IMR-90 (cell line): ENCODE data around the gene STARD10. TPM values are rescaled to one million over a fixed set of nuclear protein-coding genes. Genes with fewer than 3 reads are reported as not detected.

Experiments
- ATAC-seq: fragments of 200-7000 bp; cut with Tn5 transposase; 2 replicates; pipeline ENCODE4 v1.9.1; 2020; ENCODE audit warnings: low read depth, mild to moderate bottlenecking, moderate library complexity
- BruUV-seq: library from RNA; stranded (reverse); fragments of 400-500 nt; replicated peaks from 2 replicates; lab custom pipeline; 2021; lab: Mats Ljungman, UMichigan
- CTCF ChIA-PET: fragments of 300-600 bp; formaldehyde crosslinking; extraction: SDS; loops from one replicate; lab custom pipeline; 2021; ENCODE audit warnings: antibody characterized with exemption; lab: Yijun Ruan, JAX
- POLR2A ChIA-PET: fragments of 300-600 bp; sonication (Branson Sonifier 250); formaldehyde crosslinking; loops from one replicate; lab custom pipeline; 2022; ENCODE audit warnings: antibody characterized with exemption; ENCODE audit not compliant: unreplicated experiment; lab: Charles Lee
- DNase-seq: peaks from one replicate; pipeline ENCODE4 v3.0.0; 2013
- H2AFZ ChIP-seq: replicated peaks from 2 replicates; pipeline ENCODE3; 2013; ENCODE audit warnings: low read length, mild to moderate bottlenecking; ENCODE audit not compliant: poor library complexity
- H2AK5ac ChIP-seq: 2 replicates; pipeline ENCODE4 v1.6.1; 2013; ENCODE audit warnings: low read depth, low read length, inconsistent platforms
- H2AK9ac ChIP-seq: replicated peaks from 2 replicates; pipeline ENCODE3; 2013; ENCODE audit warnings: mild to moderate bottlenecking, low read depth, low read length, moderate library complexity; ENCODE audit not compliant: poor library complexity
- H2BK120ac ChIP-seq: 2 replicates; pipeline ENCODE4 v1.6.1; 2013; ENCODE audit warnings: low read depth, low read length, inconsistent platforms
- H2BK15ac ChIP-seq: 3 replicates; pipeline ENCODE4 v1.6.1; 2013; ENCODE audit warnings: low read depth, low read length, inconsistent platforms
- H2BK20ac ChIP-seq: 2 replicates; pipeline ENCODE4 v1.6.1; 2013; ENCODE audit warnings: low read depth, mild to moderate bottlenecking, inconsistent platforms, low read length, moderate library complexity
- H2BK5ac ChIP-seq: 2 replicates; pipeline ENCODE4 v1.6.1; 2013; ENCODE audit warnings: mild to moderate bottlenecking, low read depth, low read length, inconsistent platforms; ENCODE audit not compliant: poor library complexity, severe bottlenecking
- H3K14ac ChIP-seq: replicated peaks from 2 replicates; pipeline ENCODE4 v1.6.1; 2013; ENCODE audit warnings: low read depth, low read length, inconsistent platforms
- H3K18ac ChIP-seq: 2 replicates; pipeline ENCODE4 v1.6.1; 2013; ENCODE audit warnings: low read depth, low read length, control low read depth
- H3K23ac ChIP-seq: 2 replicates; pipeline ENCODE4 v1.6.1; 2013; ENCODE audit warnings: low read depth, low read length, inconsistent platforms
- H3K27ac ChIP-seq: 2 replicates; pipeline ENCODE4 v1.5.1; 2013; ENCODE audit warnings: mild to moderate bottlenecking, control low read depth, low read length; ENCODE audit not compliant: insufficient read depth
- H3K27me3 ChIP-seq: 2 replicates; pipeline ENCODE4 v1.6.1; 2013; ENCODE audit warnings: low read length; ENCODE audit not compliant: control insufficient read depth, insufficient read depth
- H3K36me3 ChIP-seq: 2 replicates; pipeline ENCODE4 v1.6.1; 2013; ENCODE audit warnings: low read length, mixed read lengths; ENCODE audit not compliant: control insufficient read depth, insufficient read depth
- H3K4ac ChIP-seq: 2 replicates; pipeline ENCODE4 v1.6.1; 2013; ENCODE audit warnings: low read depth, low read length, inconsistent platforms
- H3K4me1 ChIP-seq: 2 replicates; pipeline ENCODE4 v1.6.1; 2013; ENCODE audit warnings: low read length, mixed read lengths; ENCODE audit not compliant: control insufficient read depth, insufficient read depth
- H3K4me2 ChIP-seq: 2 replicates; pipeline ENCODE4 v1.6.1; 2013; ENCODE audit warnings: low read depth, mild to moderate bottlenecking, control low read depth, low read length, moderate library complexity
- H3K4me3 ChIP-seq: 2 replicates; pipeline ENCODE4 v1.5.1; 2013; ENCODE audit warnings: low read depth, mild to moderate bottlenecking, control low read depth, low read length, moderate library complexity; ENCODE audit not compliant: insufficient read depth
- H3K56ac ChIP-seq: 2 replicates; pipeline ENCODE4 v1.6.1; 2013; ENCODE audit warnings: low read length, inconsistent platforms; ENCODE audit not compliant: insufficient read depth; ENCODE audit errors: extremely low read depth
- H3K79me1 ChIP-seq, 2 experiments: 2 replicates each; pipeline ENCODE4 v1.6.1; 2013; ENCODE audit warnings: low read length in 2 of 2, inconsistent platforms in 1 of 2, low read depth in 1 of 2
- H3K9ac ChIP-seq: 2 replicates; pipeline ENCODE4 v1.6.1; 2013; ENCODE audit warnings: low read depth, low read length, control low read depth
- H3K9me1 ChIP-seq: 2 replicates; pipeline ENCODE4 v1.6.1; 2013; ENCODE audit warnings: low read length, inconsistent platforms; ENCODE audit not compliant: insufficient read depth
- H3K9me3 ChIP-seq: 2 replicates; pipeline ENCODE4 v1.6.1; 2013; ENCODE audit warnings: low read length; ENCODE audit not compliant: control insufficient read depth, insufficient read depth
- H4K20me1 ChIP-seq: 2 replicates; pipeline ENCODE4 v1.6.1; 2013; ENCODE audit warnings: low read length, inconsistent platforms; ENCODE audit not compliant: insufficient read depth
- H4K5ac ChIP-seq: 2 replicates; pipeline ENCODE4 v1.6.1; 2013; ENCODE audit warnings: mild to moderate bottlenecking, low read depth, low read length, control low read depth
- H4K8ac ChIP-seq, 2 experiments: 2 replicates each; pipeline ENCODE4 v1.6.1; 2013; ENCODE audit warnings: low read depth in 2 of 2, low read length in 2 of 2, control low read depth in 1 of 2, inconsistent platforms in 1 of 2
- H4K91ac ChIP-seq: 2 replicates; pipeline ENCODE4 v1.6.1; 2013; ENCODE audit warnings: low read depth, low read length, inconsistent platforms; ENCODE audit not compliant: insufficient read depth
- BHLHE40 ChIP-seq: fragments of 150-350 bp; IDR thresholded peaks from 2 replicates; pipeline ENCODE4 v1.6.1; 2016; ENCODE audit warnings: mild to moderate bottlenecking, low read depth, low read length
- CEBPB ChIP-seq: IDR thresholded peaks from 2 replicates; pipeline ENCODE4 v1.6.1; 2012; ENCODE audit warnings: low read depth, low read length, improper control_type of control experiment
- CHD1 ChIP-seq: IDR thresholded peaks from 2 replicates; pipeline ENCODE4 v1.6.1; 2012; ENCODE audit warnings: low read depth, low read length, improper control_type of control experiment
- CTCF ChIP-seq: conservative IDR thresholded peaks from 2 replicates; pipeline ENCODE4 v1.5.1; 2012; ENCODE audit warnings: mild to moderate bottlenecking, low read depth, low read length, improper control_type of control experiment
- FOS ChIP-seq: fragments of 150-350 bp; IDR thresholded peaks from 2 replicates; pipeline ENCODE4 v1.6.1; 2016; ENCODE audit warnings: low read depth, low read length
- MAFK ChIP-seq: IDR thresholded peaks from 2 replicates; pipeline ENCODE4 v1.6.1; 2012; ENCODE audit warnings: low read depth, low read length, improper control_type of control experiment
- MAZ ChIP-seq: IDR thresholded peaks from 2 replicates; pipeline ENCODE4 v1.6.1; 2012; ENCODE audit warnings: low read depth, mild to moderate bottlenecking, low read length, improper control_type of control experiment, moderate library complexity, borderline replicate concordance
- MXI1 ChIP-seq: IDR thresholded peaks from 2 replicates; pipeline ENCODE4 v1.6.1; 2012; ENCODE audit warnings: low read depth, mild to moderate bottlenecking, low read length, moderate library complexity, borderline replicate concordance
- NFE2L2 ChIP-seq: fragments of 150-350 bp; IDR thresholded peaks from 2 replicates; pipeline ENCODE4 v1.6.1; 2016; ENCODE audit warnings: low read depth, mild to moderate bottlenecking, low read length
- POLR2A ChIP-seq: IDR thresholded peaks from 2 replicates; pipeline ENCODE4 v1.6.1; 2012; ENCODE audit warnings: mild to moderate bottlenecking, low read depth, low read length
- RAD21 ChIP-seq: IDR thresholded peaks from 2 replicates; pipeline ENCODE4 v1.6.1; 2012; ENCODE audit warnings: low read length, improper control_type of control experiment
- RCOR1 ChIP-seq: IDR thresholded peaks from 2 replicates; pipeline ENCODE4 v1.6.1; 2012; ENCODE audit warnings: mild to moderate bottlenecking, low read length, improper control_type of control experiment; ENCODE audit not compliant: insufficient replicate concordance
- RFX5 ChIP-seq: IDR thresholded peaks from 2 replicates; pipeline ENCODE4 v1.8.0; 2012; ENCODE audit warnings: low read depth, mild to moderate bottlenecking, low read length, moderate library complexity
- SMC3 ChIP-seq: fragments of 150-350 bp; IDR thresholded peaks from 2 replicates; pipeline ENCODE4 v1.6.1; 2016; ENCODE audit warnings: low read depth, mild to moderate bottlenecking, antibody characterized with exemption, low read length, moderate library complexity
- WGBS, 2 experiments: methylation state at CpG; one replicate each; pipeline versions ENCODE4 v1.1.5 to v1.1.7; 2013; ENCODE audit warnings: missing lambda C conversion rate in 2 of 2; ENCODE audit not compliant: insufficient read length in 1 of 2; ENCODE audit errors: extremely low coverage in 2 of 2; 5-methylcytosine and 5-hydroxymethylcytosine counted together
- dilution Hi-C: fragments of 300-500 bp; cut with HindIII; formaldehyde crosslinking; loops from one replicate; pipeline ENCODE4 v1.14.3; 2018; ENCODE audit warnings: low sequenced_read_pairs; ENCODE audit not compliant: unreplicated experiment
- in situ Hi-C: fragments of 300-500 bp; cut with MboI; formaldehyde crosslinking; loops from 3 replicates; pipeline ENCODE4 v1.14.3; 2019; ENCODE audit warnings: low sequenced_read_pairs, inconsistent platforms, mixed read lengths
- intact Hi-C: fragments of 100-400 bp; cut with micrococcal nuclease; formaldehyde crosslinking; loops from 2 replicates; pipeline ENCODE4 v1.10.0; 2022
- polyA plus RNA-seq, 3 experiments: library from polyadenylated mRNA; depleted of rRNA; stranded (reverse); fragments of >200 nt; gene quantifications; 2 replicates each; pipeline ENCODE4 v1.2.3, GENCODE V29; 2012; ENCODE audit warnings: low replicate concordance in 1 of 3
- total RNA-seq: library from RNA; depleted of rRNA; stranded (reverse); fragments of >200 nt; gene quantifications from 2 replicates; pipeline ENCODE4 v1.2.3, GENCODE V29; 2012
- TF ChIP-seq, protein P1 (sequence below): fragments of 150-350 bp; IDR thresholded peaks from 2 replicates; pipeline ENCODE4 v1.6.1; 2017; ENCODE audit warnings: mild to moderate bottlenecking, antibody characterized with exemption, low read length, low read depth

Gene STARD10
- total and polyA plus RNA-seq, 2 of the 4 experiments (the other 2 are of a cell fraction), result 23.8 to 37.4 TPM

GRCh38 chr11:72775288-72776110 is 18.3 kb downstream of the STARD10 start:
- Histone ChIP-seq H3K27ac (no peak overlapping the region), H2AFZ (no peak overlapping the region), H2AK5ac (no peak overlapping the region), H3K14ac (no peak overlapping the region), H3K18ac (no peak overlapping the region), H4K5ac (no peak overlapping the region), H2BK20ac (no peak overlapping the region), H3K4me2 (no peak overlapping the region), H2AK9ac (no peak overlapping the region), H2BK120ac (no peak overlapping the region), H4K20me1 (peaks cover 13% of the 10 kb centered on the region), H3K27me3 (no peaks in the 10 kb centered on the region; the same call in 1 of the 2 replicates), H3K23ac (no peak overlapping the region), H3K36me3 (no peaks in the 10 kb centered on the region), H2BK5ac (no peak overlapping the region), H4K91ac (no peak overlapping the region), H3K4me3 (no peak overlapping the region), H3K9me1 (peaks cover 7% of the 10 kb centered on the region; the same call in 1 of the 2 replicates), H3K79me1 (peaks cover 0 to 19% of the 10 kb centered on the region in 2 experiments; a peak in 2 of 4 replicates), H3K4me1 (peaks cover 27% of the 10 kb centered on the region), H3K56ac (no peak overlapping the region), H3K9me3 (no peaks in the 10 kb centered on the region), H2BK15ac (no peak overlapping the region), H3K4ac (no peak overlapping the region), H4K8ac (no peak overlapping the region), H3K9ac (no peak overlapping the region)
- 85% methylated on average over 5 of the region's 7 CpGs; no CpG with 5 or more reads in 1 of the 2 experiments for WGBS, 2 experiments
- ChIA-PET CTCF (interaction anchor here (0.6 kb wide), 1 partner anchor 17 kb away, joined by 3 read pairs; no protein-coding TSS in a partner anchor), POLR2A (no interaction called here)
- dilution Hi-C loops, result no loop called here
- intact Hi-C loops, result no loop called here
- in situ Hi-C loops, result no loop called here
- no TSS peak for BruUV-seq
- ATAC-seq, result no peak
- DNase-seq, result no peak
- no peak for TF ChIP-seq CHD1
- TF ChIP-seq RFX5, result no peak
- TF ChIP-seq, protein P1, sequence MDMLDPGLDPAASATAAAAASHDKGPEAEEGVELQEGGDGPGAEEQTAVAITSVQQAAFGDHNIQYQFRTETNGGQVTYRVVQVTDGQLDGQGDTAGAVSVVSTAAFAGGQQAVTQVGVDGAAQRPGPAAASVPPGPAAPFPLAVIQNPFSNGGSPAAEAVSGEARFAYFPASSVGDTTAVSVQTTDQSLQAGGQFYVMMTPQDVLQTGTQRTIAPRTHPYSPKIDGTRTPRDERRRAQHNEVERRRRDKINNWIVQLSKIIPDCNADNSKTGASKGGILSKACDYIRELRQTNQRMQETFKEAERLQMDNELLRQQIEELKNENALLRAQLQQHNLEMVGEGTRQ, result no peak
- no peak for TF ChIP-seq MXI1
- no peak for TF ChIP-seq SMC3
- TF ChIP-seq RCOR1, result no peak
- TF ChIP-seq NFE2L2, result no peak
- TF ChIP-seq MAZ, result no peak
- TF ChIP-seq MAFK, result no peak
- TF ChIP-seq POLR2A, result no peak
- no peak for TF ChIP-seq FOS
- no peak for TF ChIP-seq CTCF
- TF ChIP-seq RAD21, result no peak
- TF ChIP-seq BHLHE40, result no peak
- TF ChIP-seq CEBPB, result no peak
